ENCODE data around the gene SFSWAP.
"Not testable (repeated sequence)": the region's sequence is repeated elsewhere in the genome, so short reads cannot be mapped to it uniquely, and the experiment has no call there.

The SFSWAP gene

GRCh38 chr12:131710464-131711457 is at the start of gene SFSWAP:
Gene SFSWAP, plus strand, starts transcription at chr12:131711090. Its CDS starts 140 bp downstream, at chr12:131711230.
- peak; percentile 80 for DNase-seq (ENCODE audit: insufficient read length, low spot score)
- FAIRE-seq, result no peak
- TF ChIP-seq POLR2A (IDR thresholded peaks at IDR 0.05; ENCODE audit: low read depth, low read length), result peak; percentile 69

- DNase-seq (ENCODE audit: insufficient read length, low spot score); FAIRE-seq: not testable (repeated sequence)
Observed at GRCh38 chr12:131661170-131661985, 49.5 kb upstream of the SFSWAP start.

GRCh38 chr12:131661986-131662288 is 49.0 kb upstream of the SFSWAP start:
- not testable (repeated sequence) for DNase-seq (ENCODE audit: insufficient read length, low spot score); FAIRE-seq

GRCh38 chr12:131662346-131662745 is 48.5 kb upstream of the SFSWAP start:
- FAIRE-seq; DNase-seq (ENCODE audit: insufficient read length, low spot score): not testable (repeated sequence)

- not testable (repeated sequence) for DNase-seq (ENCODE audit: insufficient read length, low spot score); FAIRE-seq
Observed at GRCh38 chr12:131665666-131666065, 45.2 kb upstream of the SFSWAP start.

- not testable (repeated sequence) for FAIRE-seq; DNase-seq (ENCODE audit: insufficient read length, low spot score)
Observed at GRCh38 chr12:131666486-131666885, 44.4 kb upstream of the SFSWAP start.

- not testable (repeated sequence) for DNase-seq (ENCODE audit: insufficient read length, low spot score); FAIRE-seq
Observed at GRCh38 chr12:131666978-131667601, 43.8 kb upstream of the SFSWAP start.

GRCh38 chr12:131671276-131671675 is 39.6 kb upstream of the SFSWAP start:
- no peak for DNase-seq (ENCODE audit: insufficient read length, low spot score)
- no peak for TF ChIP-seq POLR2A (IDR thresholded peaks at IDR 0.05; ENCODE audit: low read depth, low read length)
- no peak for FAIRE-seq

GRCh38 chr12:131671871-131672270 is 39.0 kb upstream of the SFSWAP start:
- FAIRE-seq (no peak), DNase-seq (ENCODE audit: insufficient read length, low spot score) (no peak)
- no peak for TF ChIP-seq POLR2A (IDR thresholded peaks at IDR 0.05; ENCODE audit: low read depth, low read length)

GRCh38 chr12:131672311-131672940 is 38.5 kb upstream of the SFSWAP start:
- no peak for TF ChIP-seq POLR2A (IDR thresholded peaks at IDR 0.05; ENCODE audit: low read depth, low read length)
- FAIRE-seq, result no peak
- no peak for DNase-seq (ENCODE audit: insufficient read length, low spot score)

- DNase-seq (ENCODE audit: insufficient read length, low spot score) (no peak), FAIRE-seq (no peak)
- no peak for TF ChIP-seq POLR2A (IDR thresholded peaks at IDR 0.05; ENCODE audit: low read depth, low read length)
Observed at GRCh38 chr12:131672941-131673887, 37.7 kb upstream of the SFSWAP start.

- FAIRE-seq (no peak), DNase-seq (ENCODE audit: insufficient read length, low spot score) (no peak)
- TF ChIP-seq POLR2A (IDR thresholded peaks at IDR 0.05; ENCODE audit: low read depth, low read length), result no peak
Observed at GRCh38 chr12:131673888-131674257, 37.0 kb upstream of the SFSWAP start.

- DNase-seq (ENCODE audit: insufficient read length, low spot score), result no peak
- TF ChIP-seq POLR2A (IDR thresholded peaks at IDR 0.05; ENCODE audit: low read depth, low read length), result no peak
- FAIRE-seq, result no peak
Observed at GRCh38 chr12:131674373-131674772, 36.5 kb upstream of the SFSWAP start.
